ENCODE results near the gene MAG.

MAG gene

DNA sequence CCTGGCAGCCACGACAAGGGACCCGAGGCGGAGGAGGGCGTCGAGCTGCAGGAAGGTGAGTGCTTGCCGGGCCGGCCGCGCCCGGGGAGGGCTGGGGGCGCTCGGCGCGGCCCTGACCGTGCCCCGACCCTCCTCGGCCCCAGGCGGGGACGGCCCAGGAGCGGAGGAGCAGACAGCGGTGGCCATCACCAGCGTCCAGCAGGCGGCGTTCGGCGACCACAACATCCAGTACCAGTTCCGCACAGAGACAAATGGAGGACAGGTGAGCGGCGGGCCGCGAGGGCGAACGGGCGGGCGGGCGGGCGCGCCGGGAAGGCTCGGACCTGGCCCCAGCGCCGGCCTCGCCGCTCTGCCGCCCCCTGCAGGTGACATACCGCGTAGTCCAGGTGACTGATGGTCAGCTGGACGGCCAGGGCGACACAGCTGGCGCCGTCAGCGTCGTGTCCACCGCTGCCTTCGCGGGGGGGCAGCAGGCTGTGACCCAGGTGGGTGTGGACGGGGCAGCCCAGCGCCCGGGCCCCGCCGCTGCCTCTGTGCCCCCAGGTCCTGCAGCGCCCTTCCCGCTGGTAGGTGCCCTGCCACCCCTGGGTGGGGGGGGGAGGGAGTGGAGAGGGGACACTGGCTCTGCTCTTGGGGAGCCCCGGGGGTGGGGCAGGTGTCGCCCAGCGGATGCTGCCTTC, 22.4 kb upstream of the MAG start:
- DNase-seq (ENCODE audit: low read depth in 2 of 2) = peak; percentile 80 to 88
- peak overlapping the region; percentile 39 to 83 for H3K4me3 ChIP-seq (replicated peaks in 1 of 2; ENCODE audit: low read depth in 2 of 2, low read length in 2 of 2)
- TF ChIP-seq CTCF (IDR thresholded peaks at IDR 0.05; ENCODE audit: low read depth, low read length) = peak; percentile 46

DNA sequence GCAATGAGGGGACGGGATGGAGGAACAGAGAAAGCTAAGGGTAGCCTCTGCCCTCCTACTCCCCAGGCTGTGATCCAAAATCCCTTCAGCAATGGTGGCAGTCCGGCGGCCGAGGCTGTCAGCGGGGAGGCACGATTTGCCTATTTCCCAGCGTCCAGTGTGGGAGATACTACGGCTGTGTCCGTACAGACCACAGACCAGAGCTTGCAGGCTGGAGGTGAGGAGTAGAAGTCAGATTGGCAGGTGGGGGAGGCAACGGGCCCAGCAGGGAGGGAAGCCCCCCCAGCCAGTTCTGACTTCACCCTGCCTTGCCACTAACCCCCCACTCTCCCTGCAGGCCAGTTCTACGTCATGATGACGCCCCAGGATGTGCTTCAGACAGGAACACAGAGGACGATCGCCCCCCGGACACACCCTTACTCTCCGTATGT, 21.6 kb upstream of the MAG start:
- H3K4me3 ChIP-seq (replicated peaks in 1 of 2; ENCODE audit: low read depth in 2 of 2, low read length in 2 of 2) = no peak overlapping the region
- no peak for TF ChIP-seq CTCF (IDR thresholded peaks at IDR 0.05; ENCODE audit: low read depth, low read length)
- DNase-seq (ENCODE audit: low read depth in 2 of 2) = no peak

DNA sequence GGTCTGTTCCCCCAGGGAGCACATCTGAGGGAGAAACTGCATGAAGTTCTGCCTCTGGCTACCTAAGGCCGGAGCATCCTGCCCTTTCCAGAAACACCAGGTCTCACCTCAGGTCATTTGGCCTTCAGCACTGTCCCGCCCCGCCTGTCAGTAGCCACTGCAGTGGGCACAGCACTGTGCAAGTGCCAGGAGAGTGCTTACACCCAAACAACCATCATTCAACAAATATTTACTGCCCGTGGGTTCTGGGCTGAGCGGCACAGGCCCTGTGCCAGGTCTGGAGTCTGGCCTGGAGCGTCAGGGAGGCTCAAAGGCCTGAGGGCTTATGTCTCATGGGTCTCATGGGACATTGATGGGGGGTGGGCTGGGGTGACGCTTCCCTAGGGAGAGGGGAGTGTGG, 20.4 kb upstream of the MAG start:
- H3K4me3 ChIP-seq (replicated peaks in 1 of 2; ENCODE audit: low read depth in 2 of 2, low read length in 2 of 2) = no peak overlapping the region
- no peak for DNase-seq (ENCODE audit: low read depth in 2 of 2)
- TF ChIP-seq CTCF (IDR thresholded peaks at IDR 0.05; ENCODE audit: low read depth, low read length) = no peak

GRCh38 chr19:35272122-35272719, 19.7 kb upstream of the MAG start:
- DNase-seq (ENCODE audit: low read depth in 2 of 2) = no peak
- no peak for TF ChIP-seq CTCF (IDR thresholded peaks at IDR 0.05; ENCODE audit: low read depth, low read length)
- H3K4me3 ChIP-seq (replicated peaks in 1 of 2; ENCODE audit: low read depth in 2 of 2, low read length in 2 of 2) = no peak overlapping the region

GRCh38 chr19:35272954-35273649, 18.9 kb upstream of the MAG start:
- DNase-seq (ENCODE audit: low read depth in 2 of 2) = no peak

DNA sequence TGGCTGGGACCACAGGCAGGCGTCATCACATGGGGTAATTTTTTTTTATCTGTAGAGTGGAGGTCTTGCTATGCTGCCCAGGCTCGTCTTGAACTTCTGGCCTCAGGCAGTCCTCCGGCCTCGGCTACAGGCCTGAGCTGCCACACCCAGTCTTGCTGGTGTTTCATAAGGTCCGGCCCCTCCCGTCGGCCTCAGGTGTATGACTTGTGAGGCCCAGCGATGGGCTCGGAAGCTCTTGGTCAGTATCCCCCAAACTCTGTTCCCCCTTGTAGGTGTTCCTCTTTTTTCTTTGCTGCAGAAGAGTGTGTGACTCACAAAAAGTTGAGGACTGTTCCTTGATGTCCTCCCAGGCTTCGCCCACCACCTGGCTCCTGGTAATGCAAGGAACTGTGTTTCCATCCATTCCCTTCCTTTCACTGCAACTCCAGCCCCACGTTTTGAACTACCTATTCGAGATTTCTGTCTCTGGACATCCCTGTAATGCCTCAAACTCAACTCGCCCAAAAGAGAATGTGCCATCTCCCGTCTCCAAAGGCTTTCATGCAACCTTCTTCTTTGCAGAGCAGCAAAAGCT, 18.2 kb upstream of the MAG start:
- DNase-seq (ENCODE audit: low read depth in 2 of 2) = no peak
- TF ChIP-seq CTCF (IDR thresholded peaks at IDR 0.05; ENCODE audit: low read depth, low read length) = no peak
- no peak overlapping the region for H3K4me3 ChIP-seq (replicated peaks in 1 of 2; ENCODE audit: low read depth in 2 of 2, low read length in 2 of 2)

More at GRCh38 chr19:35272954-35273649, 18.9 kb upstream of the MAG start:
- TF ChIP-seq CTCF (IDR thresholded peaks at IDR 0.05; ENCODE audit: low read depth, low read length) = no peak
- no peak overlapping the region for H3K4me3 ChIP-seq (replicated peaks in 1 of 2; ENCODE audit: low read depth in 2 of 2, low read length in 2 of 2)

Measured in cardiac fibroblast (primary cell).